Hematopoietic multipotent progenitor cell treated with erythropoietin and hydrocortisone succinate and interleukin-3 and kit ligand, for 8 days (in vitro differentiated cells): Measurements from ENCODE around the gene IL2RA.
"Not testable (repeated sequence)": the region's sequence is repeated elsewhere in the genome, so short reads cannot be mapped to it uniquely, and the experiment has no call there.

ENCODE experiments used
- DNase-seq: peaks from one replicate; pipeline ENCODE4 v3.0.0-alpha.2; 2015

The IL2RA gene

GRCh38 chr10:6056411-6057135, 5.6 kb downstream of the IL2RA start:
- DNase-seq: no peak

GRCh38 chr10:6055929-6056328, 6.2 kb downstream of the IL2RA start:
- no peak for DNase-seq

GRCh38 chr10:6054884-6055283, 7.3 kb downstream of the IL2RA start:
- DNase-seq: no peak

- DNase-seq: peak; percentile 57
Measured at GRCh38 chr10:6053816-6054631, 8.1 kb downstream of the IL2RA start.

- no peak for DNase-seq
Measured at GRCh38 chr10:6053303-6053702, 8.9 kb downstream of the IL2RA start.

GRCh38 chr10:6052247-6053221, 9.6 kb downstream of the IL2RA start:
- DNase-seq: no peak

GRCh38 chr10:6050801-6051445, 11.2 kb downstream of the IL2RA start:
- DNase-seq: peak; percentile 86

GRCh38 chr10:6049031-6049400, 13.2 kb downstream of the IL2RA start:
- no peak for DNase-seq

GRCh38 chr10:6048281-6049030, 13.7 kb downstream of the IL2RA start:
- DNase-seq: no peak

GRCh38 chr10:6047847-6048246, 14.3 kb downstream of the IL2RA start:
- no peak for DNase-seq

GRCh38 chr10:6046773-6047611, 15.2 kb downstream of the IL2RA start:
- DNase-seq: no peak

GRCh38 chr10:6045878-6046772, 16.0 kb downstream of the IL2RA start:
- no peak for DNase-seq

GRCh38 chr10:6045314-6045848, 16.8 kb downstream of the IL2RA start:
- DNase-seq: peak; percentile 38

- DNase-seq: no peak
Measured at GRCh38 chr10:6044751-6045313, 17.3 kb downstream of the IL2RA start.

GRCh38 chr10:6044060-6044459, 18.1 kb downstream of the IL2RA start:
- no peak for DNase-seq

GRCh38 chr10:6043377-6043776, 18.8 kb downstream of the IL2RA start:
- not testable (repeated sequence) for DNase-seq

- no peak for DNase-seq
Measured at GRCh38 chr10:6040205-6040604, 22.0 kb downstream of the IL2RA start.

- DNase-seq: no peak
Measured at GRCh38 chr10:6039711-6040110, 22.5 kb downstream of the IL2RA start.

- no peak for DNase-seq
Measured at GRCh38 chr10:6038071-6038631, 24.0 kb downstream of the IL2RA start.
